HepG2 (cell line): ENCODE results near the gene ZNF446. TPM values are rescaled to one million over a fixed set of nuclear protein-coding genes. Genes with fewer than 3 reads are reported as not detected.

Experiments used
- ERF ChIP-seq: IDR thresholded peaks from 2 replicates; pipeline ENCODE4 v1.6.1; 2018; ENCODE audit warnings: missing biosample characterization, missing genetic modification reagents
- NFYC ChIP-seq: IDR thresholded peaks from 2 replicates; pipeline ENCODE4 v1.6.1; 2016; ENCODE audit warnings: missing genetic modification reagents, missing compliant biosample characterization
- PHB2 ChIP-seq: fragments of 450-650 bp; IDR thresholded peaks from 2 replicates; pipeline ENCODE4 v1.6.1; 2018; ENCODE audit not compliant: partially characterized antibody
- RAD51 ChIP-seq: fragments of 450-650 bp; IDR thresholded peaks from 2 replicates; pipeline ENCODE4 v1.6.1; 2016; ENCODE audit warnings: borderline replicate concordance
- SMARCC2 ChIP-seq: fragments of 450-650 bp; IDR thresholded peaks from 2 replicates; pipeline ENCODE4 v1.6.1; 2017; ENCODE audit warnings: antibody characterized with exemption, mild to moderate bottlenecking
- SUZ12 ChIP-seq: fragments of 150-350 bp; IDR thresholded peaks from 2 replicates; pipeline ENCODE4 v1.6.1; 2014; ENCODE audit warnings: low read depth, low read length
- WIZ ChIP-seq: sonication (generic); formaldehyde crosslinking; IDR thresholded peaks from 2 replicates; pipeline ENCODE4 v1.5.1; 2020; ENCODE audit warnings: mild to moderate bottlenecking, missing genetic modification reagents
- XRCC5 ChIP-seq: fragments of 200-400 bp; formaldehyde crosslinking; optimal IDR thresholded peaks from 2 replicates; pipeline ENCODE3; 2017; ENCODE audit warnings: mild to moderate bottlenecking, low read length
- ZNF296 ChIP-seq: sonication (generic); formaldehyde crosslinking; conservative IDR thresholded peaks from 2 replicates; pipeline ENCODE4 v1.5.0; 2020; ENCODE audit warnings: mild to moderate bottlenecking, missing genetic modification reagents
- ZNF484 ChIP-seq: sonication (generic); formaldehyde crosslinking; IDR thresholded peaks from 2 replicates; pipeline ENCODE4 v1.5.1; 2020; ENCODE audit warnings: mild to moderate bottlenecking, low read depth, missing genetic modification reagents, borderline replicate concordance
- ZNF709 ChIP-seq: sonication (generic); formaldehyde crosslinking; IDR thresholded peaks from 2 replicates; pipeline ENCODE4 v1.5.0; 2020; ENCODE audit warnings: mild to moderate bottlenecking, missing genetic modification reagents
- ZSCAN9 ChIP-seq: IDR thresholded peaks from 2 replicates; pipeline ENCODE4 v1.6.1; 2016; ENCODE audit warnings: borderline replicate concordance
- ZZZ3 ChIP-seq: sonication (generic); formaldehyde crosslinking; IDR thresholded peaks from 2 replicates; pipeline ENCODE4 v1.4.0; 2020; ENCODE audit warnings: missing genetic modification reagents, mild to moderate bottlenecking, borderline replicate concordance
- polyA plus RNA-seq, 8 experiments: library from polyadenylated mRNA; depleted of rRNA in 3 of 8; stranded (reverse) in 7 of 8; unstranded in 1 of 8; fragments of >200 nt; fragmentation: Illumina TruSeq in 4 of 8; extraction: Trizol in 4 of 8; gene quantifications; 2 replicates each; pipeline versions ENCODE4 v1.2.1 to v1.2.3, GENCODE V29; 2011 to 2016; ENCODE audit warnings: low read depth in 4 of 8, missing spikeins in 1 of 8, mixed read lengths in 1 of 8; ENCODE audit not compliant: insufficient read depth in 1 of 8
- total RNA-seq, 5 experiments: library from RNA; depleted of rRNA; stranded (reverse); fragments of >200 nt; fragmentation: Illumina TruSeq; extraction: Trizol; gene quantifications; 2 replicates each; pipeline ENCODE4 v1.2.3, GENCODE V29; 2016; ENCODE audit warnings: low read depth in 1 of 5
- TF ChIP-seq, protein P1 (sequence below): sonication (generic); formaldehyde crosslinking; IDR thresholded peaks from 2 replicates; pipeline ENCODE4 v1.4.0; 2020; ENCODE audit warnings: missing genetic modification reagents, borderline replicate concordance
- TF ChIP-seq, protein P2 (sequence below): sonication (generic); formaldehyde crosslinking; IDR thresholded peaks from 2 replicates; pipeline ENCODE4 v1.4.0; 2020; ENCODE audit warnings: mild to moderate bottlenecking, low read depth, missing genetic modification reagents
- TF ChIP-seq, protein P3 (sequence below): sonication (generic); formaldehyde crosslinking; IDR thresholded peaks from 2 replicates; pipeline ENCODE4 v1.4.0; 2020; ENCODE audit warnings: mild to moderate bottlenecking, missing genetic modification reagents
- TF ChIP-seq, protein P4 (sequence below): sonication (generic); formaldehyde crosslinking; IDR thresholded peaks from 2 replicates; pipeline ENCODE4 v1.5.1; 2020; ENCODE audit warnings: missing genetic modification reagents, mild to moderate bottlenecking, borderline replicate concordance

The ZNF446 gene
- total and polyA plus RNA-seq, 2 of the 13 experiments (the other 11 are each of a cell fraction or from before 2014, with no cell fraction given): 3.0 to 3.6 TPM

DNA sequence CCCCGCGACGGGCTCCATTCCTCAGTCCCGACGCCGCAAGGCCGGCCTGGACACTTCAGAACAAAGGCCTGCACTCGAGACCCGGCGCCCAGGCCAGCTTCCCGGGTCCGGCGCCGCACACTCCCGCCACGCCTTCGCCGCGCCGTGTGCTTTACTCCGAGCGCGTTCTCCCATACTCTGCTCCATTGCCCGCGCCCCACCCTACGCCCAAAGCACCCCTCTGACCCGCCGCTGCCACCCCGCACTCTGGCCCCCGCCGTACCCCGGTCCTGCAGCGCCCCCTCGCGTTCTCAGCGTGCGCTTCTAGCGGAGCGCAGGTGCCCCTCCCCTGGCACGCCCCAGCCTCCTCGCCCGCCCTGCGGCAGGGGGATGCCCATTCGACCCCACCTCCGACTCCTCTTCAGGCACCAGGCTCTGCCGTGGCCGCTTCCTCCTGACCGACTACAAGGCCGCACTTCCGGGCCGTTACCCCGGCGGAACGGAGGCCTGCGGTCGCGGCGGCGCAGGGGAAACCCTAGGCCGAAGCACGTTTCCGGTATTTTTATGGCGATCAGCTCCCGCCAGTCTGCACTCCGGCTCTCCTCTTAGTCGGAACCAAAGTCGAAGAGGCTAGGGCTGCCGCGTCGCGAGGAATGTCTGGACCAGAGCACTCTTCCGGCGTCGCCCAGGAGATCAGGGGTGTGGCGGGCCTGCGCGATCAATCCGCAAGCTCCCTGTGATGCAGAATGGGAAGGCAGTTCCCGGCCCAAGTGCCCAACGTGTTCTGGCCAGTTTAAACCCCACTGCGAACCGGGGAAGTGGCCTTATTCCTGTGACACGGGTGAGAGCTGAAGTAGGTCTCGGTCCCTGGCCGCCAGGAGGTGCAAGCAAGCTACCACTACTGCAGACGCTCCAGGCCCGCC lies 43.5 kb downstream of the ZNF446 start, which contains the start of gene ZBTB45 (continued):
- peak; percentile 95; the same call in 1 of the 2 replicates for TF ChIP-seq ZNF709 (CRISPR knock-in tag)
- no peak for TF ChIP-seq PHB2
- TF ChIP-seq SUZ12: no peak
- peak; percentile 45; the same call in 1 of the 2 replicates for TF ChIP-seq NFYC (CRISPR knock-in tag)
- TF ChIP-seq, protein P1, sequence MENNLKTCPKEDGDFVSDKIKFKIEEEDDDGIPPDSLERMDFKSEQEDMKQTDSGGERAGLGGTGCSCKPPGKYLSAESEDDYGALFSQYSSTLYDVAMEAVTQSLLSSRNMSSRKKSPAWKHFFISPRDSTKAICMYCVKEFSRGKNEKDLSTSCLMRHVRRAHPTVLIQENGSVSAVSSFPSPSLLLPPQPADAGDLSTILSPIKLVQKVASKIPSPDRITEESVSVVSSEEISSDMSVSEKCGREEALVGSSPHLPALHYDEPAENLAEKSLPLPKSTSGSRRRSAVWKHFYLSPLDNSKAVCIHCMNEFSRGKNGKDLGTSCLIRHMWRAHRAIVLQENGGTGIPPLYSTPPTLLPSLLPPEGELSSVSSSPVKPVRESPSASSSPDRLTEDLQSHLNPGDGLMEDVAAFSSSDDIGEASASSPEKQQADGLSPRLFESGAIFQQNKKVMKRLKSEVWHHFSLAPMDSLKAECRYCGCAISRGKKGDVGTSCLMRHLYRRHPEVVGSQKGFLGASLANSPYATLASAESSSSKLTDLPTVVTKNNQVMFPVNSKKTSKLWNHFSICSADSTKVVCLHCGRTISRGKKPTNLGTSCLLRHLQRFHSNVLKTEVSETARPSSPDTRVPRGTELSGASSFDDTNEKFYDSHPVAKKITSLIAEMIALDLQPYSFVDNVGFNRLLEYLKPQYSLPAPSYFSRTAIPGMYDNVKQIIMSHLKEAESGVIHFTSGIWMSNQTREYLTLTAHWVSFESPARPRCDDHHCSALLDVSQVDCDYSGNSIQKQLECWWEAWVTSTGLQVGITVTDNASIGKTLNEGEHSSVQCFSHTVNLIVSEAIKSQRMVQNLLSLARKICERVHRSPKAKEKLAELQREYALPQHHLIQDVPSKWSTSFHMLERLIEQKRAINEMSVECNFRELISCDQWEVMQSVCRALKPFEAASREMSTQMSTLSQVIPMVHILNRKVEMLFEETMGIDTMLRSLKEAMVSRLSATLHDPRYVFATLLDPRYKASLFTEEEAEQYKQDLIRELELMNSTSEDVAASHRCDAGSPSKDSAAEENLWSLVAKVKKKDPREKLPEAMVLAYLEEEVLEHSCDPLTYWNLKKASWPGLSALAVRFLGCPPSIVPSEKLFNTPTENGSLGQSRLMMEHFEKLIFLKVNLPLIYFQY (CRISPR knock-in tag): peak; percentile 84; the same call in 1 of the 2 replicates
- peak; percentile 96 for TF ChIP-seq ERF (CRISPR knock-in tag)
- no peak for TF ChIP-seq SMARCC2
- peak; percentile 91 for TF ChIP-seq ZSCAN9 (CRISPR knock-in tag)
- TF ChIP-seq XRCC5: peak; percentile 99
- TF ChIP-seq WIZ: 0 out of 2 replicates have a peak, but pooled peaks have one; percentile 20
- TF ChIP-seq ZNF296 (CRISPR knock-in tag): no peak
- TF ChIP-seq, protein P2, sequence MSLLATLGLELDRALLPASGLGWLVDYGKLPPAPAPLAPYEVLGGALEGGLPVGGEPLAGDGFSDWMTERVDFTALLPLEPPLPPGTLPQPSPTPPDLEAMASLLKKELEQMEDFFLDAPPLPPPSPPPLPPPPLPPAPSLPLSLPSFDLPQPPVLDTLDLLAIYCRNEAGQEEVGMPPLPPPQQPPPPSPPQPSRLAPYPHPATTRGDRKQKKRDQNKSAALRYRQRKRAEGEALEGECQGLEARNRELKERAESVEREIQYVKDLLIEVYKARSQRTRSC (CRISPR knock-in tag): no peak
- no peak for TF ChIP-seq RAD51
- TF ChIP-seq, protein P3, sequence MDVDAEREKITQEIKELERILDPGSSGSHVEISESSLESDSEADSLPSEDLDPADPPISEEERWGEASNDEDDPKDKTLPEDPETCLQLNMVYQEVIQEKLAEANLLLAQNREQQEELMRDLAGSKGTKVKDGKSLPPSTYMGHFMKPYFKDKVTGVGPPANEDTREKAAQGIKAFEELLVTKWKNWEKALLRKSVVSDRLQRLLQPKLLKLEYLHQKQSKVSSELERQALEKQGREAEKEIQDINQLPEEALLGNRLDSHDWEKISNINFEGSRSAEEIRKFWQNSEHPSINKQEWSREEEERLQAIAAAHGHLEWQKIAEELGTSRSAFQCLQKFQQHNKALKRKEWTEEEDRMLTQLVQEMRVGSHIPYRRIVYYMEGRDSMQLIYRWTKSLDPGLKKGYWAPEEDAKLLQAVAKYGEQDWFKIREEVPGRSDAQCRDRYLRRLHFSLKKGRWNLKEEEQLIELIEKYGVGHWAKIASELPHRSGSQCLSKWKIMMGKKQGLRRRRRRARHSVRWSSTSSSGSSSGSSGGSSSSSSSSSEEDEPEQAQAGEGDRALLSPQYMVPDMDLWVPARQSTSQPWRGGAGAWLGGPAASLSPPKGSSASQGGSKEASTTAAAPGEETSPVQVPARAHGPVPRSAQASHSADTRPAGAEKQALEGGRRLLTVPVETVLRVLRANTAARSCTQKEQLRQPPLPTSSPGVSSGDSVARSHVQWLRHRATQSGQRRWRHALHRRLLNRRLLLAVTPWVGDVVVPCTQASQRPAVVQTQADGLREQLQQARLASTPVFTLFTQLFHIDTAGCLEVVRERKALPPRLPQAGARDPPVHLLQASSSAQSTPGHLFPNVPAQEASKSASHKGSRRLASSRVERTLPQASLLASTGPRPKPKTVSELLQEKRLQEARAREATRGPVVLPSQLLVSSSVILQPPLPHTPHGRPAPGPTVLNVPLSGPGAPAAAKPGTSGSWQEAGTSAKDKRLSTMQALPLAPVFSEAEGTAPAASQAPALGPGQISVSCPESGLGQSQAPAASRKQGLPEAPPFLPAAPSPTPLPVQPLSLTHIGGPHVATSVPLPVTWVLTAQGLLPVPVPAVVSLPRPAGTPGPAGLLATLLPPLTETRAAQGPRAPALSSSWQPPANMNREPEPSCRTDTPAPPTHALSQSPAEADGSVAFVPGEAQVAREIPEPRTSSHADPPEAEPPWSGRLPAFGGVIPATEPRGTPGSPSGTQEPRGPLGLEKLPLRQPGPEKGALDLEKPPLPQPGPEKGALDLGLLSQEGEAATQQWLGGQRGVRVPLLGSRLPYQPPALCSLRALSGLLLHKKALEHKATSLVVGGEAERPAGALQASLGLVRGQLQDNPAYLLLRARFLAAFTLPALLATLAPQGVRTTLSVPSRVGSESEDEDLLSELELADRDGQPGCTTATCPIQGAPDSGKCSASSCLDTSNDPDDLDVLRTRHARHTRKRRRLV (CRISPR knock-in tag): no peak
- TF ChIP-seq, protein P4, sequence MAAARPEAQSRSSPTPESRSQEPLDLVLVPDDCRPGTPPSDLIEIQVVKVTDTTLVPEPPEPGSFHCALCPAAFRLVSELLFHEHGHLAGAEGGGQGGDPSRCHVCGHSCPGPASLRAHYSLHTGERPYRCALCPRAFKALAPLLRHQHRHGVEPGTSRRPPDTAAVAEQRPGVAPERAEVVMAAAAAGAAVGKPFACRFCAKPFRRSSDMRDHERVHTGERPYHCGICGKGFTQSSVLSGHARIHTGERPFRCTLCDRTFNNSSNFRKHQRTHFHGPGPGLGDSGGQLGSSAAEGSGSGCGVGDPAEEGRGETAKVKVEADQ: peak; percentile 98
- no peak for TF ChIP-seq ZNF484 (CRISPR knock-in tag)
- TF ChIP-seq ZZZ3 (CRISPR knock-in tag): peak; percentile 96; the same call in 1 of the 2 replicates
